Kidney (tissue), 14 donors: ENCODE results near the gene PCDHGA8. TPM values are rescaled to one million over a fixed set of nuclear protein-coding genes. Genes with fewer than 3 reads are reported as not detected.
"Not testable (repeated sequence)": the region's sequence is repeated elsewhere in the genome, so short reads cannot be mapped to it uniquely, and the experiment has no call there.

Source experiments
- DNase-seq, 5 donors: peaks; one replicate each; pipeline ENCODE4 v3.0.0-alpha.2; 2013 to 2020
- FAIRE-seq: peaks from 2 replicates; lab custom pipeline; 2012; peaks lifted over from hg19 to GRCh38; lab: Jason Lieb, UNC
- H3K27ac ChIP-seq, 2 donors: one replicate each; pipeline ENCODE4 v1.7.0; 2013; ENCODE audit warnings: low read depth in 2 of 2, low read length in 2 of 2, inconsistent platforms in 1 of 2
- H3K27me3 ChIP-seq: one replicate; pipeline ENCODE4 v1.7.1; 2013; ENCODE audit warnings: low read length, inconsistent platforms; ENCODE audit not compliant: control insufficient read depth, insufficient read depth
- H3K36me3 ChIP-seq, 3 donors: one replicate each; pipeline versions ENCODE4 v1.7.0 to v1.7.1; 2013; ENCODE audit warnings: low read length in 3 of 3, control low read depth in 1 of 3, inconsistent platforms in 1 of 3; ENCODE audit not compliant: insufficient read depth in 3 of 3, control insufficient read depth in 2 of 3
- H3K4me1 ChIP-seq, 3 donors: one replicate each; pipeline versions ENCODE4 v1.7.0 to v1.7.1; 2013; ENCODE audit warnings: low read length in 3 of 3, inconsistent platforms in 1 of 3, low read depth in 1 of 3; ENCODE audit not compliant: control insufficient read depth in 2 of 3, insufficient read depth in 2 of 3
- H3K4me3 ChIP-seq, 3 donors: one replicate each; pipeline versions ENCODE4 v1.7.0 to v1.8.1; 2013; ENCODE audit warnings: low read length in 3 of 3, control low read depth in 1 of 3, inconsistent platforms in 1 of 3
- H3K9ac ChIP-seq, 3 donors: one replicate each; pipeline versions ENCODE4 v1.7.0 to v1.7.1; 2013; ENCODE audit warnings: low read length in 3 of 3, control low read depth in 1 of 3, inconsistent platforms in 1 of 3
- H3K9me3 ChIP-seq, 3 donors: one replicate each; pipeline versions ENCODE4 v1.7.0 to v1.7.1; 2013; ENCODE audit warnings: low read length in 3 of 3, control low read depth in 1 of 3, inconsistent platforms in 1 of 3; ENCODE audit not compliant: control insufficient read depth in 2 of 3, insufficient read depth in 1 of 3
- CTCF ChIP-seq: IDR thresholded peaks from 3 replicates; pipeline ENCODE4 v1.5.1; 2012; ENCODE audit warnings: mild to moderate bottlenecking, moderate library complexity, borderline replicate concordance; ENCODE audit not compliant: insufficient read depth; ENCODE audit errors: extremely low read depth
- intact Hi-C: fragments of 100-400 bp; cut with DNase I; formaldehyde crosslinking; loops from one replicate; pipeline ENCODE4 v1.11.1; 2022
- polyA plus RNA-seq: library from polyadenylated mRNA; stranded (reverse); fragments of 350-450 nt; fragmentation: Illumina TruSeq; extraction: RNeasy Lipid Tissue Mini Kit (QIAGEN cat#74804); gene quantifications from one replicate; pipeline ENCODE4 v1.2.3, GENCODE V29; 2014; ENCODE audit warnings: low read depth, low replicate concordance; ENCODE audit not compliant: insufficient read depth
- total RNA-seq: library from RNA; stranded (reverse); fragmentation: NEBNext Ultra II Directional; extraction: Animal tissue kit (Norgen Biotek cat#: 25700); gene quantifications from one replicate; pipeline ENCODE4 v1.2.1, GENCODE V29; 2021
- donor health status: control.
- donor health status: control.
- donor health status: control.
- donor health status: control.
- donor health status: control.
- donor health status: DM: yes; HTN: yes; CAD: no.
- donor health status: Normal renal cell carcinoma (clear cell type).

The PCDHGA8 gene
- total and polyA plus RNA-seq, 2 donors from 2014 or later: 0.09 to 1.8 TPM

GRCh38 chr5:141417494-141418172, 25.2 kb downstream of the PCDHGA8 start, which contains the start of gene PCDHGB7:
TSS of gene PCDHGB7 (plus strand) at chr5:141417677. CDS start at chr5:141417860, 183 bp downstream.
- H3K36me3 ChIP-seq, H3K27me3 ChIP-seq, H3K27ac ChIP-seq, intact Hi-C loops, H3K9ac ChIP-seq, FAIRE-seq, H3K4me1 ChIP-seq: not testable (repeated sequence)
- peak in 4 of 5 donors; percentile 75 to 81 (median 78) for DNase-seq
- Histone ChIP-seq H3K4me3 (peak within 1 kb of the TSS in 2 of 3 donors; percentile 40 to 42), H3K9me3 (peaks cover 5 to 66% (median 43%) of the 10 kb centered on the region in 3 donors)
- TF ChIP-seq CTCF: peak; percentile 69

DNA sequence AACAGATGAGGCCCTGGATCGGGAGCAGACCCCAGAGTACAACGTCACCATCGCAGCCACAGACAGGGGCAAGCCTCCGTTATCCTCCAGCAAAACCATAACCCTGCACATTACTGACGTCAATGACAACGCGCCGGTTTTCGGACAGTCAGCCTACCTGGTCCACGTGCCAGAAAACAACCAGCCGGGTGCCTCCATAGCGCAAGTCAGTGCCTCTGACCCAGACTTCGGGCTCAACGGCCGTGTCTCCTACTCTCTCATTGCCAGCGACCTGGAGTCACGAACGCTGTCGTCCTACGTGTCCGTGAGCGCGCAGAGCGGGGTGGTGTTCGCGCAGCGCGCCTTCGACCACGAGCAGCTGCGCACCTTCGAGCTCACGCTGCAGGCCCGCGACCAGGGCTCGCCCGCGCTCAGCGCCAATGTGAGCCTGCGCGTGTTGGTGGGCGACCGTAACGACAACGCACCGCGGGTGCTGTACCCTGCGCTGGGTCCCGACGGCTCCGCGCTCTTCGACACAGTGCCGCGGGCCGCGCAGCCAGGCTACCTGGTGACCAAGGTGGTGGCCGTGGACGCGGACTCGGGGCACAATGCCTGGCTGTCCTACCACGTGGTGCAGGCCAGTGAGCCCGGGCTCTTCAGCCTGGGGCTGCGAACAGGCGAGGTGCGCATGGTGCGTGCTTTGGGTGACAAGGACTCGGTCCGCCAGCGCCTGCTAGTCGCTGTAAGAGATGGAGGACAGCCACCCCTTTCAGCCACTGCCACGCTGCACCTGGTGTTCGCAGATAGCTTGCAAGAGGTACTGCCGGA, 26.8 kb downstream of the PCDHGA8 start:
- Histone ChIP-seq H3K9me3 (peaks cover 5 to 66% (median 34%) of the 10 kb centered on the region in 3 donors), H3K4me1 (no peaks in the 10 kb centered on the region), H3K27ac (no peak overlapping the region), H3K36me3 (no peaks in the 10 kb centered on the region), H3K4me3 (peak overlapping the region in 1 of 3 donors; percentile 42), H3K9ac (no peak overlapping the region), H3K27me3 (no peaks in the 10 kb centered on the region)
- no peak for TF ChIP-seq CTCF
- intact Hi-C loops: no loop called here
- DNase-seq: no peak
- no peak for FAIRE-seq

DNA sequence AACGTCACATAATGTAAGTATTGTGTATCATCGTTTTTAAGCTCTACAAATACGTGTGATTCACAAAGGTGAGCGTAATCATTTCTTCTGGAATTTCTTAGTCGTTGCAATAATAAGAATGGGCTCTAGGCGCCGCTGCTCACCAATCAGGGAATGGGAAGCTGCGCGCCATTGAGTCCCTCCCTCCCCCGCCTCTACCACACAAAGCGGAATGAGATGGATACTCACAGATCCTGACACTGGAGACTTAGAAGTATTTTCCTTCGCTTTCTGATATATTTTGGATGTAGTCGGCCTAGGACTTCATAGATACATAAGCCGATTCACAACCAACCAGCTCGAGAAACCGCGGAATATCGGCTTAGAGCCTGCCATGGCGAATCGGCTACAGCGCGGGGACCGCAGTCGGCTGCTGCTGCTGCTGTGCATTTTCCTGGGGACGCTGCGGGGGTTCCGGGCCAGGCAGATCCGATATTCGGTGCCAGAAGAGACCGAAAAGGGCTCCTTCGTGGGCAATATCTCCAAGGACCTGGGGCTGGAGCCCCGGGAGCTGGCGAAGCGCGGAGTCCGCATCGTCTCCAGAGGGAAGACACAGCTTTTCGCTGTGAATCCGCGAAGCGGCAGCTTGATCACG, 28.5 kb downstream of the PCDHGA8 start, which contains the start of gene PCDHGA11:
Gene PCDHGA11 (plus strand): TSS at position 197 of the 634 bp plus-strand sequence. CDS start 177 bp downstream, at position 374.
- no peaks in the 10 kb centered on the region for H3K36me3 ChIP-seq
- FAIRE-seq (no peak), DNase-seq (peak in 3 of 5 donors; percentile 51 to 56 (median 55))
- no peak within 1 kb of the TSS for H3K27ac ChIP-seq
- H3K4me3 ChIP-seq: peak within 1 kb of the TSS in 2 of 3 donors; percentile 32 to 39
- TF ChIP-seq CTCF: peak; percentile 25
- H3K4me1 ChIP-seq: no peaks in the 10 kb centered on the region
- peaks cover 5 to 78% (median 43%) of the 10 kb centered on the region in 3 donors for H3K9me3 ChIP-seq
- H3K9ac ChIP-seq: no peak within 1 kb of the TSS
- intact Hi-C loops: no loop called here
- H3K27me3 ChIP-seq: no peaks in the 10 kb centered on the region
